ENCODE results near the gene LSM12. TPM values are rescaled to one million over a fixed set of nuclear protein-coding genes. Genes with fewer than 3 reads are reported as not detected.

The LSM12 gene
- 46.9 to 53.4 TPM (median 50.5 TPM) in 5 replicates for total RNA-seq (2022; extraction: Qiagen RNA extraction)

DNA sequence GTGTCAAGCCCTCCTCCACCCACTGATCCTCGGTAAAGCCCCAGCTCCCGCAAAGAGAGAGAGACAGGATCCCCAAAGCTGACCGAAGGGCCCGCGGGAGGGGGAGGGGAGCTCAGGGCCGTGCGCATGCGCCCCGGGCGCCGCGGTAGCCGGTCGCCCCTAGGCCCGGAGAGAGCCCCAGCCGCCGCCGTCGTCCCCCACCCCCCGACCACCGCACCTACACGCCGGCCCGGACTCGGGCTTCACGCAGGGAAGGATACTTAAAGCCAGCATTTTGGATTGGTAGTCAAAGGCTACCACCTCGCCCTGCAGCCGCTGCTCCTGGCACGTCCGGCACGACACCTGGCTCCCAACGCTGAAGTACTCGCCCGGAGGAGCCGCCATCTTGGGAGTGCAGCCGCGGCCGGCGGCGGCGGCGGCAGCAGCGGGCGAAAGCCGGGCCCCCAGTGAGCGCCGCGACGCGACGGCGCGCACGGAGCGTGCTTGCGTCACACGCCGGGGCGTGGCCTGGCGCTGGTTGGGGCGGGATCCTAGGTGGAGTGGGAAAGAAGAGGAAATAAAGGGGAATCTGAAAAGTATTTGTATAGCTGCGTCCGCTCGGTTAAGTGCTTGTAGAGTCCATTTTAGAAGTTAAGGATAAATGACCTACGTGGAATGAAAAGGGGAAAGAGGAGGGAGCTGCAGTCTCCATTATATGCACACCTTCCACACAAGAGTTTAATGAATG is at the start of gene LSM12:
Gene LSM12, minus strand, starts transcription at position 468 of the 727 bp plus-strand sequence. Its CDS starts 84 bp downstream, at position 384.

DNA sequence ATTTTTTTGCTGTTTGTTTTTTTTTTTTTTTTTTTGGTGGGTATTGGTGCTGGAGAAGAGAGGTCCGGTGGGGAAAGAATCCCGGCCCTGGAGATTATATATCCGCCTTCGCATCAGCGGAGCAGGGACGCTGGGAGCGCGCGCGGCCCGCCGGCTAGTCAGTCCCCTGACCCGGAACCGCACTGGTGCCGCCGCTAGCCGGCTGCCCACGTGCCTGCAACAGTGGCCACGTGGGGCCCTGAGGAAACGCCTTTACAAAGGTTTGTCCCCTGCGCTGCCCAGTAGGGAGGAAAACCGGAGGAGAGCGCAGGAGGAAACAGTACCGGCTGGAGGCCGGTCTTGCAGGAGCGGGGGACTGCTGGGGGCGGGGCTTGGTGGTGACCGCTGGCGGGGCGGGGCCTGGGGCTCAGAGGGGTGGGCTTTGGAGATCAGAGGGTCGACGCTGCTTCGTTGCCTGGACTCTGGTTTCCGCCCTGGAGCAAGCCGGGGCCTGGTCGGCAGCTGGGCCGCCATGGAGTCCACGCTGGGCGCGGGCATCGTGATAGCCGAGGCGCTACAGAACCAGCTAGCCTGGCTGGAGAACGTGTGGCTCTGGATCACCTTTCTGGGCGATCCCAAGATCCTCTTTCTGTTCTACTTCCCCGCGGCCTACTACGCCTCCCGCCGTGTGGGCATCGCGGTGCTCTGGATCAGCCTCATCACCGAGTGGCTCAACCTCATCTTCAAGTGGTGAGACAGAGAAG is 4.2 kb upstream of the LSM12 start, which contains the start of gene G6PC3:
Gene G6PC3, plus strand, starts transcription at position 281 of the 743 bp plus-strand sequence. Its CDS starts 231 bp downstream, at position 512.

DNA sequence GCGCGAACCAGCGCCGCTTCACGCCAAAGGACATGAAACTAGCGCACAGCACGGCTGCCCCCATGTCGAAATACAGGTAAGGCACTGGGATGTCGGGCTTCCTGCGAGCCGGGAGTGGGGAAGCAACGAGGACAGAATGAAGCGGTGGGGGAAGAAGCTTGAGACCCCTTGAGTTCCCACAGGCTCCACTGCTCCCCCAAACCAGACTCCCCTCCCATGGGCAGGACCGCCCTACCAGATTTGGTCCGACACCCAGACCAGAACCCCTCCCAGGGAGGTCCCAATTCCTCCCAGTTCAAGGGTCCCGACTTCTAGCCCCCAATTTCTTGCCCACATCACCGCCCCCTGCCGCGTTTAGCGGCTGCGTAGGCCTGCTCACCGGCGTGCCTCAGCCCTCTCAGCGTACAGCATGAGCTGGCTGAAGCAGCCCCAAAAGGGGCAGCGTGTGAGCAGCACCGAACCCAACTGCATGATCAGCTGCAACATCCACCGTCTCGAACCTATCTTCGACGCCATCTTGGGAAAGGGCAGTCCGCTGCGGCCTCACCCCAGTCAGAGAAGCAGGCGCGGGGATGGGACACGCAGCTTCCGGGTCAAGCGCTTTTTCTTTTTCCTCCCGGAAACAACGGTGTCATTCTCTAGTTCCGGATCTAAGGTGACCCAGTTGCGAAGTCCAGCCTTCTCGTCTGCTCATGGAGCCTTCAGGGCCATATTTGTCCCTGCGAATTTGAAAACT is 51.9 kb downstream of the LSM12 start, which contains the start of gene TMEM101:
Gene TMEM101, minus strand, starts transcription at position 527 of the 736 bp plus-strand sequence. Its CDS starts 11 bp downstream, at position 516.

DNA sequence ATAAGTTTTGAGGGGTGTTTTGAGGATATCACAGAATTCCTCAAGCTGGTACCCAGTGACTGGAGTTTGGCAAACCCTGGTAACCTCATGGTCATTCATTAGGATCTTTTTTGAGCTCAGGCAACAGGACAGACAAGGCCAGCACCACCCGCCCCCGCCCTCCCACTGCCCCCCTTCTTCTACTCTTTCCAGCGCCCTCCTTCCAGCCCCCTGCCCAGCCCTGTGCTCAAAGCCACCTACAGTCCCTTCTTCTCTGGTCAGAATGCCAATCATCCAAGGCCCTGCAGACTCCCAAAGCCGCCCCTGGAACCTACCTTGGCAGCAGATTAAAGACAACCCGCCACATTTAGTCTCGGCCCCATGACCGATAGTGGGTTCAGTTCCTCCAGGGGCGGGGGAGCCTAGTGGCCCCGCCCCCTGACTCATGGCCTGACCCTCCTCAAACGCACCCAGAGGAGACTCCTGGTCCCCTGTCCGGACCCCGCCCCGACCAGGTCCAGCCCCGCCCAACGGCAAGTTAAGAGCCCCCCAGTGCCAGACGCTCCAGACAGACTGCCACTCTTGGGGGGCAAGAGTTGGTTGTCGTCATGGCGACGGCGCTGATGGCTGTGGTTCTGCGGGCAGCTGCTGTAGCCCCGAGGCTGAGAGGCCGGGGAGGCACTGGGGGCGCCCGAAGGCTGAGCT is 62.3 kb downstream of the LSM12 start, which contains the start of gene NAGS:
Gene NAGS, plus strand, starts transcription at position 546 of the 684 bp plus-strand sequence. Its CDS starts 42 bp downstream, at position 588.

Other genes with a start within 250 kb of the LSM12 start
- gene MPP3, start 233.5 kb downstream of the LSM12 start, total RNA-seq (2022; extraction: Qiagen RNA extraction), result 13.7 to 18.8 TPM (median 15.6 TPM) in 5 replicates
- not detected in 5 replicates for gene CD300LG, start 219.5 kb downstream of the LSM12 start, total RNA-seq (2022; extraction: Qiagen RNA extraction)
- 1.1 to 1.6 TPM (median 1.3 TPM) in 5 replicates for gene MPP2, start 159.1 kb downstream of the LSM12 start, total RNA-seq (2022; extraction: Qiagen RNA extraction)
- 0.23 to 0.44 TPM (median 0.29 TPM) in 3 of 5 replicates, not detected in the others for gene PPY, start 124.2 kb downstream of the LSM12 start, total RNA-seq (2022; extraction: Qiagen RNA extraction)
- gene PYY, start 112.7 kb downstream of the LSM12 start, total RNA-seq (2022; extraction: Qiagen RNA extraction), result not detected in 5 replicates
- gene NAGS, start 62.0 kb downstream of the LSM12 start, total RNA-seq (2022; extraction: Qiagen RNA extraction), result 0.82 to 1.5 TPM (median 1.2 TPM) in 5 replicates
- gene TMEM101, start 51.7 kb downstream of the LSM12 start, total RNA-seq (2022; extraction: Qiagen RNA extraction), result 24.3 to 31.7 TPM (median 29.9 TPM) in 5 replicates
- 121 to 161 TPM (median 158 TPM) in 5 replicates for gene G6PC3, start 4.1 kb upstream of the LSM12 start, total RNA-seq (2022; extraction: Qiagen RNA extraction)
- gene HDAC5, start 57.0 kb upstream of the LSM12 start, total RNA-seq (2022; extraction: Qiagen RNA extraction), result 13.1 to 15.3 TPM (median 15.1 TPM) in 5 replicates
- 9.7 to 11.4 TPM (median 10.5 TPM) in 5 replicates for gene HROB, start 75.3 kb upstream of the LSM12 start, total RNA-seq (2022; extraction: Qiagen RNA extraction)
- 0.07 to 0.13 TPM (median 0.12 TPM) in 3 of 5 replicates, not detected in the others for gene ASB16, start 104.0 kb upstream of the LSM12 start, total RNA-seq (2022; extraction: Qiagen RNA extraction)
- gene TMUB2, start 120.3 kb upstream of the LSM12 start, total RNA-seq (2022; extraction: Qiagen RNA extraction), result 40.1 to 44.4 TPM (median 41.7 TPM) in 5 replicates
- 60.4 to 70.2 TPM (median 65.6 TPM) in 5 replicates for gene ATXN7L3, start 133.2 kb upstream of the LSM12 start, total RNA-seq (2022; extraction: Qiagen RNA extraction)
- 86.3 to 105 TPM (median 89.9 TPM) in 5 replicates for gene UBTF, start 153.0 kb upstream of the LSM12 start, total RNA-seq (2022; extraction: Qiagen RNA extraction)
- not detected in 5 replicates for gene SLC4A1, start 201.5 kb upstream of the LSM12 start, total RNA-seq (2022; extraction: Qiagen RNA extraction)
- gene RUNDC3A, start 241.9 kb upstream of the LSM12 start, total RNA-seq (2022; extraction: Qiagen RNA extraction), result 0.48 to 1.2 TPM (median 0.81 TPM) in 5 replicates

All from A549 treated with Hydrocortisone at 1 μM for 4 hours (cell line).